Stimulated activated CD8-positive, alpha-beta memory T cell treated with anti-CD3 and anti-CD28 coated beads, Interleukin-12 subunit alpha, Interleukin-12 subunit beta, amount 100 ng/mL, for 4 hours (primary cell): ENCODE measurements around the gene SLC8A2.
"Not testable (repeated sequence)": the region's sequence is repeated elsewhere in the genome, so short reads cannot be mapped to it uniquely, and the experiment has no call there.

Experiments used
- DNase-seq: peaks from one replicate; pipeline ENCODE4 v3.0.0-alpha.2; 2020; ENCODE audit warnings: low read depth

SLC8A2 gene

DNA sequence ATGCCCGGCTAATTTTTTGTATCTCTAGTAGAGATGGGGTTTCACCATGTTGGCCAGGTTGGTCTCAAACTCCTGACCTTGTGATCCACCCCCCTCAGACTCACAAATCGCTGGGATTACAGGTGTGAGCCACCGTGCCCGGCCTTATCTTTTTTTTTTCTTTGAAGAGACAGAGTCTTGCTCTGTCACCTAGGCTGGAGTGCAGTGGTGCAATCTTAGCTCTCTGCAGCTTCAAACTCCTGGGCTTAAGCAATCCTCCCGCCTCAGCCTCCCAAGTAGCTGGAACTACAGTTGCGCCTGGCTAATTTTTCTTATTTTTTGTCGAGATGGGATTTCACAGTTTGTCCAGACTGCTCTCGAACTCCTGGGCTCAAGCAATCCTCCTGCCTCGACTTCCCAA, 60.0 kb downstream of the SLC8A2 start:
- not testable (repeated sequence) for DNase-seq

DNA sequence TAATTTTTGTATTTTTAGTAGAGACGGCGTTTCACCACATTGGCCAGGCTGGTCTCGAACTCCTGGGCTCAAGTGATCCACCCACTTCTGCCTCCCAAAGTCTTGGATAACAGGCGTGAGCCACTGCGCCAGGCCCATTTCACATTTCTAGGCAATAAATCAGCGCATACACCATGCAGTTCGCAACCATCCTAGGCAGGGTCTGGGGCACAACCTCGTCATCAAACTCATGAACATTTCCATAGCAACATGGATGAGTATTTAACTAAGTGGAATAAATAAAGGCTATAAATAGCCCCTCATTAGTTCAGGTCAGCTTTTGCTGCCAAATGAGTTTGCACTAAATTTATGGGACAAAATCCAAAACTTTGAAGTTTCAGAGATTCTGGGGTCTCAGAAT, 60.6 kb downstream of the SLC8A2 start:
- DNase-seq: no peak

DNA sequence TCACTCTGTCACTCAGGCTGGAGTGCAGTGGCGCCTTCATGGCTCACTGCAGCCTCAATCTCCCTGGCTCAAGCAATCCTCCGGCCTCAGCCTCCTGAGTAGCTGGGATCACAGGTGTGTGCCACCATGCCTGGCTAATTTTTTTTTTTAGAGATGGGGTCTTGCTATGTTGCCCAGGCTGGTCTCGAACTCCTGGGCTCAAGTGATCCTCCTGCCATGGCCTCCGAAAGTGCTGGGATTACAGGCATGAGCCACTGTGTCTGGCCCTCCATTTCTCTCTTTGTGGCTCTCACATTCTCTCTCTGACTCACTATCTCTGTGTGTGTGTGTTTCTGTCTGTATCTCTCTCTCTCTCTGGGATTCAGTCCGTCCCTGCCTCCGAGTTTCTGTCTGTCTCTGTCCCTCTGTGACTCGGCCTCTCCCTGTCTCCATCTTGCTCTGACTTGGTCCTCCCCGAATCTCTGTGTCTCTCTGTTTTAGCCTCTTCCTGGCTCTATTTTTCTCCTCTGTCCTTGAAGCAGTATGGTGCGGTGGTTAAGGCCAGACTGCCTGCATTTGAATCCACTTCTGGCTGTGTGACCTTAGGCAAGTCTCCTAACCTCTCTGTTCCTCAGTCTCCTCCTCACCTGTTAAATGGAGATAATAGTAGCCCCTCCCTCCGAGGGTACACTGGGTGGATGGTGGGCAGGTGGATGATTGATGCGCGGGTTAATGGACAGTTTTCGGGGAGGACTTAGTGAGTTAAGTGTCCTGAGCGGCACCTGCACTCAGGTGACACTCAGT, 63.3 kb downstream of the SLC8A2 start:
- no peak for DNase-seq

DNA sequence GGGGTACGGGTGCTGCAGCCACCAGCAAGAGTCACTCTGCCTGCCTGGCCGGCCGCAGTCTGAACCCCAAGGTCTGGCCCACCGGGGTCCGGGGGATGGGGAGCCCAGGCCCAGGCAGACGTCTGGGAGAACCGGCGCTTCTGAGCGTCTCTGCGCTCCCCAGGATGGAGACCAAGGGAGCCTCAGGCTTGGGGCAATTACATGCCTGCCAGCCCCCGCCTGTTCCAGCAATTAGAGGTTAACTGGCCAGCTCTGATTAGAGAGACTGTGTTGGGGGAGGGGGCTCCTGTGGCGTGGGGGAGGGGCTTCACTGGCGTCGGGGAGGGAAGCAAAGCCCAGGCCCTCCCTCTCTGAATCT, 64.3 kb downstream of the SLC8A2 start:
- DNase-seq: no peak

DNA sequence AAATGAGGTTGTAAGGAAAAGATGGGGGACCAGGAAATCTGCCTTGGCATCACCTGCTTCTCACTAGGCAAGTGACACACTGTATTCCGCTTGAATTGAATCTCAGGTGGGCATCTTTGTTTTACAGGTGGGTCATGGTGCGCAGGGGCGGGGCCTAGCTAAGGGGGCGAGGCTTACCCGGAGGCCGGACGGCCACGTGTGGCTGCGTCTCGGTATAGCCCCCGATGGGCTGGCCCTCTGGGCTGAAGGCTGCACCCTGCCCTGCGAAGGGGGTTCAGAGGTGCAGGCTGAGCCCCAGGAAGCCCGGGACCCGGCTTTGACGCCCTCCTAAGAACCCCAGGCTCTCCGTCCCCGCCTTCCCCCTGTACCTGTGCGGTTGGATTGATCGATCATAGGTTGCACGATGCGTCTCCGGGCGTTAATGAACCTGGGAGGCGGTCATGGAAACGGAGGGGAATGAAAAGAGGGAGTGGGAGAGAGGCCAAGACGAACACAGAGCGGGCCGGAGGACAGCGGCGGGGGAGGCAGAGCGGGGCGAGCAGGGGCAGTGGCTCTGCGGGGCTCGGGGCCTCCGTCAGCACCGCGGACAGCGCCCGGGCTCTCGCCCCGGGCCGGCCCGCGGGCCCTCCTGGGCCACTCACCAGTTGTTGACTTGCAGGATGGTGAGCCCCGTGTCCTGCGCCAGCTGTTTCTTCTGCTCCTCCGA, 64.8 kb downstream of the SLC8A2 start:
- DNase-seq: no peak

DNA sequence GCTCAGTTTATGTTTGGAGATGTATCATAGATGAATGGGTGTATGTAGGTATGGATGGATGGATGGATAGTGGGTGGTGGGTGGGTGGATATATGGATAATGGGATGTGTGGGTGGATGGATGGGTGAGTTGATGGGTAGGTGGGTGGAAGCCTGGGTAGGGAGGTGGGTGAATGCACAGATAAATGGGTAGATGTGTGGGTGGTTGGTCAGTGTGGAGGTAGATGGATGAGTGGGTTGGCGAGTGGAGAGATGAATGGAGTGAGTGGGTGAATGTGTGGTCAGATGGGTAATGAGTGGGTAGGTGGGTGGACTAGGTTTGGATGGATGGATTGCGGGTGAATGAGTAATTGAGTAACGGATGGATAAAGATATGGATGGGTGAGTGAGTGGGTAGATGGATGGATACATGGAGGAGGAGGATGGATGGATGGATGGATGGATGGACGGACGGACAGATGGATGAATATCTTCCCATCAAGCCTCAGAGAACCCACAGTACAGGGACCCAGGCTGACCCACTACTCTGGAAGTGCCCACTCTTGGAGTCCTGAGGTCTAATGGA, 65.8 kb downstream of the SLC8A2 start:
- no peak for DNase-seq

DNA sequence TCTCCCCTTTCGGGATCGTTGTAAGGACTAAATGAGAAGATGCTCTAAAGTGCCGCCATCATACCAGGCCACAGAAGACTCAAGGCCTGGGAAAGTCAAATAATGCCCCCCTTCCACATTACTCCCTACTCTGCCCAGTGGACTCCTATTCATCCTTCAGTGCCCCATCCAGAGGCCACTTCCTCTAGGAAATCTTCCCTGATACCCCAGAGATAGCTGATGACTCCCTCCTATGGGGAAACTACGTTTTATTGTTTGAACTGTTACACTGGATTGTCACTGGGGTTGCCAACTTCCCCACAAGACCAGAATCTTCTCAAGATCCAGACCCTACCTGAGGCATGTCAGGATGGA, 66.5 kb downstream of the SLC8A2 start:
- DNase-seq: no peak

DNA sequence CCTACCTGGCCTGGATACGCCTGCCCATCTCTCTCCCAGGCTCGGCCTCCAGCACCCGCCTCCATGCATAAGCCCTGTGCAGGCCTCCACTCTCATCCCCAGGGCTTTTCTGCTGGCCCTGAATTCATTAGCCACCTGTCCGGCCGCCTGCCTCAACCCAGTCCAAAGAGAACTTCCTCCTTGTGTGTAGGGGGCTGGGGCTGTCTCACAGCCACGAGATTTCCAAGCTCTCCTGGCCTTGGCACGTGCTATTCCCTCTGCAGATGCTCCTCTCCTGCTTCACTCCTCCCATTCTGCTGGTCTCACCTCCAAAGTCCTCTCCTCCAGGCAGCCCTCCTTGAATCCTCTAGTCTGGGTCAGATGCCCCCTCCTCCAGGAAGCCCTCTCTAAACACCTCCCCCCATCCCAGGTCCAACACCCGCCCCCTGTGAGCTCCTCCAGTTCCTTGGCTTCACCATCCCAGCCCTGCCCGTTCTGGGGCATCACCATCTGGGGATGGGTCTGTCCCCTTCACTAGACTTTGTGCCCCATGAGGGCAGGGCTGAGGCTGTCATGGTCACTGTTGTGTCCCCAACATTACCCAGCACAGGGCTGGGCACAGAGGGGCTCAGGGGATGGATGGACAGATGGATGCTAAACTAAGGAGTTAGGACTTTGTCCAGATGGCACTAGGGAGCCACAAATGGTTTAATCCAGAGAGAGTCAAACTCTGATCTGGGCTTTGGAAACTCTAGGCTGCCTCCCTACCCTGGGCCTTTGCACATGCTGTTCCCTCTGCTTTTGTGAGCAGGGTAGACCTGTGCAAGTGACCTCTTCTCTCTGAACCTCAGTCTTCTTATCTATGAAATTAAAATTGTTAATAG, 67.1 kb downstream of the SLC8A2 start:
- DNase-seq: no peak

DNA sequence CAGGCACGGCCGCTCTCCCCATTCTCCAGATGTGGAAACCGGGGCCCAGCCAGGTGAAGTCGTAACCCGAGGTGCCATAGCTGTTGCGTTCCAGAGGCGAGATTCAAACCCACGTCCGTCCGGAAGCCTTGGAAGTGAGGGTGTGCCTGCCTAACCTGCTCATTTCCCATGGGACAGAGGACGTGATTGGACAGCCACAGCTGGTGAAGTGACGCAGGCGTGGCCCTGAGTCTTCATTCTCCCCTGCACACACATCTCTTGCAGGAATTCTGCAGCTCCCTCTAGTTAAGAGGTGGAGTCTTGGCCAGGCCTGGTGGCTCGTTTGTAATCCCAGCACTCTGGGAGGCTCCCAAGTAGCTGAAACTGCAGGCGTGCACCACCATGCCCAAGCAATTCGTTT, 69.2 kb downstream of the SLC8A2 start:
- no peak for DNase-seq

DNA sequence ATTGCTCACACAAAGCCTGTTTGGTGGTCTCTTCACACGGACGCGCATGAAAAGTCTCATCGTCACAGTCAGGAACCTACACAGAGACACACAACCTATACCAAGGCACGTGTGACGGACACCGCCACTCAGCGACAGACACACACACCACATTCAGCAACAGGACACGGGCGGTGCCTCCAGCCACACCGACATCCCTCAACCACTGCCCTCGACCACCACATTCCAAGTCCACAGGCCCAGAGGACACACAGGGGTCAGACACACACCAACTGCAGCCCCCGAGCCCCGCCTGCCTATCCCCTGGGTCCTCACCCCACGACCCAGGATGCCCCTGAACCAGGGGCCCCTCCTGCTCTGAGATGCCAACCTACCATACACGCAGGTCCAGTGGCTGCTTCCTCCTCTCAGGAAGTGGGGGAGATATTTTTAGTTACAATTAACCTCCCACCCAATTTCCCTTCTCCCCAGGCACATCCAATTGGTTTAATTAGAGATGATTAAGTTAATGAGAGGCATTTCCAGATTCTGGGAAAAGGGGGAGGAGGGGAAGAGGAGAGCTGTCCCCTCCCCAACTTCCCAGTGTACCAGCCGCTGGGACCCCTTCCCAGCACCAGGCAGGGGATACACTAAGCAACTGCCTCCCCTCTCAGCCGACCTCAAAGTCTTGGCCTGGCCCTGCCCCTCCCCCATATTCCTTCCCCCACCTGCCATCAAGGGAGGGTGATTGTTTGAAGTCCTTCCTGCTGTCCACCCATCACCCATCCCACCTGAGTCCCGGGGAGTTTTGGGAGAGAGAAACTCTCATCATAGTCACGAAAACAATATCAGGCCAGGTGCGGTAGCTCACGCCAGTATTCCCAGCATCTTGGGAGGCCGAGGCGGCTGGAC, 72.7 kb downstream of the SLC8A2 start:
- DNase-seq: no peak

DNA sequence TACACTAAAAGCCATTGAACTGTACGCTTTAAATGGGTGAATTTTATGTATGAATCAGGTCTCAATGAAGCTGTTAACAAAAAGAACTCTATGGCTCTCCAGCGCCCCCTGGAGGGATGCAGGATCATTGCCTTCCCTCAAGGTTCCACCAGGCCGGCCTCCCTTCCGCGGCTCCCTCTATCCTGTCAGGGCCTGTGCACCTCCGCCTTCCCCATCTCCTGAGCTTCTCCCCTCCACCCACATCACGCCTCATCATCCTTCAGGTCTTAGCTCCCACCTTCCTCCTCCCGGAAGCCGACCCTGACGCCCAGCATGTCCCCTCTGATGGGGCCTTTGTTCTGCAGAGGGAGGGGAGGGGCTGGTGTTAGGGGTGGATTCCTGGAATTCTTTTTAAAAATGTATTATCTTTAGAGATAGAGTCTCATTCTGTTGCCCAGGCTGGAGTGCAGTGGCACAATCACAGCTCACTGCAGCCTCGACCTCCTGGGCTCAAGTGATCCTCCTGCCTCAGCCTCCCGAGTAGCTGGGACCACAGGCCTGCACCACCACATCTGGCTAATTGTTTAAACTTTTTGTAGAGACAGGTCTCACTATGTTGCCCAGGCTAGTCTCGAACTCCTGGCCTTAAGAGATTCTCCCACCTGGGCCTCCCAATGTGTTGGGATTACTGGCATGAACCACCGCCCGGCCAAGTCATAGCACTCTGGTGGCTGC, 80.0 kb downstream of the SLC8A2 start:
- peak; percentile 53 for DNase-seq

DNA sequence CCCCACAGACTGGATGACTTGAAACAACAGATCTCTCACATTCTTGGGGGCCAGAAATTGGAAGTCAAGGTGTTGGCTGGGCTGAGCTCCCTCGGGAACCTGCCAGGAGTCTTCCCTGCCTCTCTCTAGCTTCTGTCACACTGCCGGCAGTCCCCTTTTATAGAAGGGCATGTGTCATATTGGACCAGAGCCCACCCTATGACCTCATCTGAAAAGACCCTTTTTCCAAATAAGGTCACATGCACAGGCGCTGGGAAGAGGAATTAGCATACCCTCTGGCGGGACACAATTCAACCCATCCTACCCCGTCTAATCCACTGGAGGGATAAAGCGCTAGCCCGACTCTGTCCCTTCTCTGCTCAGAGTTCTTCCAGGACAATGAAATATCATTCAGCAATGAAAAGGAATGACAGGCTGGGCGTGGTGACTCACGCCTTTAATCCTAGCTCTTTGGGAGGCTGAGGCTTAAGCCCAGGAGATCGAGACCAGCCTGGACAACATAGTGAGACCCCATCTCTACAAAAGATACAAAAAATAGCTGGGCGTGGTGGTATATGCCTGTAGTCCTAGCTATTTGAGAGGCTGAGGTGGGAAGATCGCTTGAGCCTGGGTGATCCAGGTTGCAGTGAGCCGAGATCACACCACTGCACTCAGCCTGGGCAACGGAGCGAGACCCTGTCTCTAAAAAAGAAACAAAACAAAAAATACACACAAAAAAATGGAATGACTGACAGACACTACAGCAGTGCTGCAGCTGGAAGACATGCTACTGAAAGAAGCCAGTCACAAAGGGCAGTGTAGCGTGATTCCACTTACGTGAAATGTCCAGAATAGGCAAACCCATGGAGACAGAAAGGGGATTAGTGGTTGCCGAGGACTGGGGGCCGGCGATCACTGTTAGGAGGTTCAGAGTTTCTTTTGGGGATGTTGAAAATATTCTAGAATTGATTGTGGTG, 80.9 kb downstream of the SLC8A2 start:
- no peak for DNase-seq

DNA sequence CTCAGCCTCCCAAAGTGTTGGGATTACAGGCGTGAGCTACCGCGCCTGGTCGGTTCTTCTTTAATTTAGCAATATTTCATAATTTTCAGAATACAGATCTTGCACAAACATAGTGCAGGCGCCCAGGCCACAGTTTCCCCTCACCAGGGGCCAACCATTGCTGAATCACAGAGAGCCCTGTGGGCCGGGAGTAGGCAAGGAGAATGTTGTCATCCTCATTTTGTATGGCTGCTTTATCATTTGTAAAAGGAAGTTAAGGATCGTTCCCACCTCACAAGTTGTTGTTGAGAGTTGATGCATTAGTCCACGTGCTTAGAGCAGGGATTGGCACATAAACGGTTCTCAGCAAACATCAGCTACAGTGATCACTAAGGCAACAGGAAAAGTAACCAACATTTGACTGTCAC, 82.5 kb downstream of the SLC8A2 start:
- no peak for DNase-seq

DNA sequence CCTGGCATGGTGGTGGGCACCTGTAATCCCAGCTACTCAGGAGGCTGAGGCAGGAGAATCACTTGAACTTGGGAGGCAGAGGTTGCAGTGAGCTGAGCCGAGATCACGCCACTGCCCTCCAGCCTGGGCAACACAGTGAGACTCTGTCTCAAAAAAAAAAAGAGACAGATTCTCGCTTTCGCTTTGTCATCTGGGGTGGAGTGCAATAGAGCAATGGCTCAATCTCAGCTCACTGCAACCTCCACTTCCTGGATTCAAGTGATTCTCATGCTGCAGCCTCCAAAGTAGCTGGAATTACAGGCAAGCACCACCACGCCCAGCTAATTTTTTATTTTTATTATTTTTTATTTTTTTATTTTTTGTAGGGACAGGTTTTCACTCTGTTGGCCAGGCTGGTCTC, 83.0 kb downstream of the SLC8A2 start:
- DNase-seq: not testable (repeated sequence)

DNA sequence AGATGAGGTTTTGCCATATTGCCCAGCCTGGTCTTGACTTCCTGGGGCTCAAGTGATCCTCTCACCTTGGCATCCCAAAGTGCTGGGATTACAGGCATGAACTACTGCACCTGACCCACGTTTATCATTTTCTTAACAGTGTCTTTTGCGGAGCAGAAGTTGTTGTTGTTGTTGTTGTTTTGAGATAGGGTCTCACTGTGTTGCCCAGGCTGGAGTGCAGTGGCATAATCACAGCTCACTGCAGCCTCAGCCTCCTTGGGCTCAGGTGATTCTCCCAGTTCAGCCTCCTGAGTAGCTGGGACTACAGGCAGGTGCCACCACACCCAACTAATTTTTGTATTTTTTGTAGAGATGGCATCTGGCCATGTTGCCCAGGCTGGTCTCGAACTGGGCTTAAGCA, 84.1 kb downstream of the SLC8A2 start:
- not testable (repeated sequence) for DNase-seq

DNA sequence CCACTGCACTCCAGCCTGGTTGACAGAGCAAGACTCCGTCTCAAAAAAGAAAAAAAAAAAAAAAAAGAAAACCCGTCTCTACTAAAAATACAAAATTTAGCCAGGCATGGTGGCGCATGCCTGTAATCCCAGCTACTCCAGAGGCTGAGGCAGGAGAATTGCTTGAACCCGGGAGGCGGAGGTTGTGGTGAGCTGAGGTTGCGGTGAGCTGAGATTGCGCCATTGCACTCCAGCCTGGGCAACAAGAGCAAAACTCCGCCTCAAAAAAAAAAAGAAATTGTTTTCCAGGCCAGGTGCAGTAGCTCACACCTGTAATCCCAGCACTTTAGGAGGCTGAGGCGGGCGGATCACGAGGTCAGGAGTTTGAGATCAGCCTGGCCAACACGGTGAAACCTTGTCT, 85.1 kb downstream of the SLC8A2 start:
- not testable (repeated sequence) for DNase-seq

DNA sequence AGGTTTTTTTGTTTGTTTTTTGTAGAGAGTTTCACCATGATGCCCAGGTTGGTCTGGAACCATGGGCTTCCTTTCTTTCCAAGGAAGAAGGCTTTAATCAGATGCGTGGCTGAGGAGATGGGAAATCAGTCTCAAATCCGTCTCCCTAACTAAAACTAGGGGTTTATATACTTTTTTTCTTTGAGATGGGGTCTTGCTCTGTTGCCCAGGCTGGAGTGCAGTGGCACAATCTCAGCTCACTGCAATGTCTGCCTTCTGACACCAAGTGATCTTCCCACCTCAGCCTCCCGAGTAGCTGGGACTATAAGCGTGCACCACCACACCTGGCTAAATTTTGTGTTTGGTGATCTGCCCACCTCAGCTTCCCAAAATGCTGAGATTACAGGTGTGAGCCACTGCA, 87.2 kb downstream of the SLC8A2 start:
- DNase-seq: not testable (repeated sequence)

DNA sequence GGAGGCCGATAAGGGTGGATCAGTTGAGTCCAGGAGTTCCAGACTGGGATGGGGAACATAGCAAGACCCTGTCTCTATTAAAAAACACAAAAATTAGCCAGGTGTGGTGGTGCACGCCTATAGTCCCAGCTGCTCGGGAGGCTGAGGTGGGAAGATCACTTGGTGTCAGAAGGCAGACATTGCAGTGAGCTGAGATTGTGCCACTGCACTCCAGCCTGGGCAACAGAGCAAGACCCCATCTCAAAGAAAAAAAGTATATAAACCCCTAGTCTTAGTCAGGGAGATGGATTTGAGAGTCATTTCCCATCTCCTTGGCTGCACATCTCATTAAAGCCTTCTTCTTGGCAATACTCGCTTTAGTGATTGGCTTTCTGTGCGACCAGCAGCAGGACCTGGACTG, 87.8 kb downstream of the SLC8A2 start:
- not testable (repeated sequence) for DNase-seq

DNA sequence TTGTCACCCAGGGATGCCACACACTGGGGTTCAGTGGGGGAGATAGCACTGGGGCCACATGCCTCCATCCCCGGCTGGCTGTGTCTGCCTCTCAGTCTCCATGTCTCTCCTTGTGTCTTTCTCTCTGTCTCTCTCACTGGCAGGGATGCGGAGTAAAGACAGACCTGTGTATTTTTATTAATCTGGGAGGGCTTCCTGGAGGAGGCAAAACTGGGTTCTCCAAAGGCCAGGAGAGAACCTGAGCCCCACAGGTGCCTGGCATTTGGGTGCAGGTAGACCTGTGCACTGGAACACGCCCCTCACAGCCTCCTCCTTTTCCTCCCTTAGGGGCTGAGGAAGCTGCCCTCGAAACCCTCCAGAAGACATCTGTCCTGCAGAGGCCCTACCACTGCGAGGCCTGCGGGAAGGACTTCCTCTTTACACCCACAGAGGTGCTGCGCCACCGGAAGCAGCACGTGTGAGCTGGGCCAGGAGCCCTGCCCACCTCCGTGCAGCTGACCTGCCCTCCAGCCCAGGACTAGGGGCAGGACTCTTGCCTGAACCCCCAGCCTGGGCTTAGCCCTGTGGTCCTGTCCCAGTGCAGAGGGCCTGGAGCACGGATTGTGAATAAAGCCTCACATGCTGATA, 89.9 kb downstream of the SLC8A2 start:
- peak; percentile 19 for DNase-seq
